ENCODE results near the gene PCDHB14. TPM values are rescaled to one million over a fixed set of nuclear protein-coding genes. Genes with fewer than 3 reads are reported as not detected.

The PCDHB14 gene
- total and polyA plus RNA-seq, 12 donors = 1.7 to 7.7 (median 3.6) TPM

- intact Hi-C loops (cut with DNase I) = loop anchor here in 1 of 2 donors (5.0 kb wide), 1 partner anchor 52 kb away; no protein-coding TSS in a partner anchor
- TF ChIP-seq POLR2A (IDR thresholded peaks at IDR 0.05) (no peak), CTCF (IDR thresholded peaks at IDR 0.05) (no peak)
- 62 to 68% (median 67%) methylated on average over 5 of the region's 5 CpGs for WGBS, 4 donors
- H3K4me1 ChIP-seq (replicated peaks in 1 of 2) = no peaks in the 10 kb centered on the region
- no peaks in the 10 kb centered on the region for H3K27me3 ChIP-seq
- peaks cover 19 to 100% (median 65%) of the 10 kb centered on the region in 3 donors for H3K9me3 ChIP-seq (replicated peaks in 1 of 3)
- H3K4me3 ChIP-seq = no peak overlapping the region
- no peak for DNase-seq
- H3K27ac ChIP-seq = no peak overlapping the region
- no peaks in the 10 kb centered on the region for H3K36me3 ChIP-seq (replicated peaks in 1 of 2)
Measured at GRCh38 chr5:141260458-141261237, 37.5 kb downstream of the PCDHB14 start.

GRCh38 chr5:141261238-141261546 lies 38.0 kb downstream of the PCDHB14 start:
- H3K4me1 ChIP-seq (replicated peaks in 1 of 2) = no peaks in the 10 kb centered on the region
- WGBS, 4 donors = 65 to 90% (median 80%) methylated on average over 1 of the region's 1 CpG
- TF ChIP-seq CTCF (IDR thresholded peaks at IDR 0.05) (no peak), POLR2A (IDR thresholded peaks at IDR 0.05) (no peak)
- intact Hi-C loops (cut with DNase I) = loop anchor here in 1 of 2 donors (5.0 kb wide), 1 partner anchor 51 kb away; no protein-coding TSS in a partner anchor
- no peaks in the 10 kb centered on the region for H3K27me3 ChIP-seq
- no peak overlapping the region for H3K27ac ChIP-seq
- peaks cover 19 to 100% (median 66%) of the 10 kb centered on the region in 3 donors for H3K9me3 ChIP-seq (replicated peaks in 1 of 3)
- DNase-seq = no peak
- no peaks in the 10 kb centered on the region for H3K36me3 ChIP-seq (replicated peaks in 1 of 2)
- H3K4me3 ChIP-seq = peak overlapping the region in 1 of 4 donors; percentile 2

- Histone ChIP-seq H3K27ac (no peak overlapping the region), H3K4me3 (no peak overlapping the region), H3K9me3 (replicated peaks in 1 of 3) (peaks cover 0 to 58% (median 5%) of the 10 kb centered on the region in 3 donors), H3K27me3 (no peaks in the 10 kb centered on the region), H3K4me1 (replicated peaks in 1 of 2) (no peaks in the 10 kb centered on the region), H3K36me3 (replicated peaks in 1 of 2) (no peaks in the 10 kb centered on the region)
- intact Hi-C loops (cut with DNase I) = no loop called here
- no peak for TF ChIP-seq POLR2A (IDR thresholded peaks at IDR 0.05)
- TF ChIP-seq CTCF (IDR thresholded peaks at IDR 0.05) = no peak
- 82 to 98% (median 95%) methylated on average over 4 of the region's 4 CpGs for WGBS, 4 donors
- DNase-seq = no peak
Measured at GRCh38 chr5:141269195-141269594, 46.1 kb downstream of the PCDHB14 start.

GRCh38 chr5:141272906-141273305 lies 49.8 kb downstream of the PCDHB14 start:
- H3K4me3 ChIP-seq = no peak overlapping the region
- H3K9me3 ChIP-seq (replicated peaks in 1 of 3) = peaks cover 0 to 53% (median 0%) of the 10 kb centered on the region in 3 donors
- no peaks in the 10 kb centered on the region for H3K27me3 ChIP-seq
- intact Hi-C loops (cut with DNase I) = no loop called here
- H3K4me1 ChIP-seq (replicated peaks in 1 of 2) = no peaks in the 10 kb centered on the region
- H3K36me3 ChIP-seq (replicated peaks in 1 of 2) = no peaks in the 10 kb centered on the region
- H3K27ac ChIP-seq = no peak overlapping the region
- WGBS, 4 donors = 56 to 77% (median 67%) methylated on average over 3 of the region's 3 CpGs
- TF ChIP-seq POLR2A (IDR thresholded peaks at IDR 0.05) = no peak
- DNase-seq = no peak

Other genes starting within 250 kb of the PCDHB14 start
Only the 30 nearest of the 36 such genes appear.
- gene PCDHB1, start 172.0 kb upstream of the PCDHB14 start, total RNA-seq = under 1 TPM in 4 of 9 donors, not detected in 5; under 0.01 to 0.07 (median 0.02) TPM
- under 1 TPM in 1 of 3 donors, not detected in 2; 0.11 TPM for gene PCDHB1, start 172.0 kb upstream of the PCDHB14 start, polyA plus RNA-seq
- 1 to 10 TPM in 7 of 9 donors, under 1 TPM in 2; 0.65 to 2.8 (median 1.5) TPM for gene PCDHB2, start 128.7 kb upstream of the PCDHB14 start, total RNA-seq
- gene PCDHB2, start 128.7 kb upstream of the PCDHB14 start, polyA plus RNA-seq = under 1 TPM; 0.24 to 0.79 (median 0.44) TPM
- 1 to 10 TPM in 6 of 9 donors, under 1 TPM in 3; 0.35 to 2.2 (median 1.2) TPM for gene PCDHB3, start 122.9 kb upstream of the PCDHB14 start, total RNA-seq
- 1 to 10 TPM in 1 of 3 donors, under 1 TPM in 2; 0.20 to 1.4 (median 0.32) TPM for gene PCDHB3, start 122.9 kb upstream of the PCDHB14 start, polyA plus RNA-seq
- 1 to 10 TPM in 8 of 9 donors, under 1 TPM in 1; 0.44 to 2.3 (median 1.7) TPM for gene PCDHB4, start 101.5 kb upstream of the PCDHB14 start, total RNA-seq
- gene PCDHB4, start 101.5 kb upstream of the PCDHB14 start, polyA plus RNA-seq = 1 to 10 TPM in 1 of 3 donors, under 1 TPM in 2; 0.56 to 1.8 (median 0.88) TPM
- 10 to 100 TPM in 1 of 9 donors, 1 to 10 TPM in 8; 1.1 to 10.7 (median 4.7) TPM for gene PCDHB5, start 88.1 kb upstream of the PCDHB14 start, total RNA-seq
- 1 to 10 TPM; 1.0 to 4.5 (median 1.6) TPM for gene PCDHB5, start 88.1 kb upstream of the PCDHB14 start, polyA plus RNA-seq
- 1 to 10 TPM in 2 of 9 donors, under 1 TPM in 7; 0.23 to 1.1 (median 0.83) TPM for gene PCDHB6, start 73.3 kb upstream of the PCDHB14 start, total RNA-seq
- gene PCDHB6, start 73.3 kb upstream of the PCDHB14 start, polyA plus RNA-seq = under 1 TPM; 0.30 to 0.73 (median 0.48) TPM
- gene PCDHB7, start 50.7 kb upstream of the PCDHB14 start, total RNA-seq = 1 to 10 TPM in 6 of 9 donors, under 1 TPM in 3; 0.44 to 2.9 (median 1.6) TPM
- gene PCDHB7, start 50.7 kb upstream of the PCDHB14 start, polyA plus RNA-seq = under 1 TPM; 0.32 to 0.92 (median 0.37) TPM
- gene PCDHB8, start 45.6 kb upstream of the PCDHB14 start, total RNA-seq = 1 to 10 TPM in 4 of 9 donors, under 1 TPM in 5; 0.28 to 3.7 (median 0.99) TPM
- gene PCDHB8, start 45.6 kb upstream of the PCDHB14 start, polyA plus RNA-seq = 1 to 10 TPM in 1 of 3 donors, under 1 TPM in 2; 0.03 to 1.3 (median 0.48) TPM
- 1 to 10 TPM in 7 of 9 donors, under 1 TPM in 2; 0.39 to 3.3 (median 1.5) TPM for gene PCDHB16, start 41.0 kb upstream of the PCDHB14 start, total RNA-seq
- 1 to 10 TPM in 1 of 3 donors, under 1 TPM in 2; 0.67 to 1.4 (median 0.72) TPM for gene PCDHB16, start 41.0 kb upstream of the PCDHB14 start, polyA plus RNA-seq
- 1 to 10 TPM in 3 of 9 donors, under 1 TPM in 6; 0.28 to 2.2 (median 0.52) TPM for gene PCDHB9, start 36.2 kb upstream of the PCDHB14 start, total RNA-seq
- 1 to 10 TPM in 1 of 3 donors, under 1 TPM in 2; 0.27 to 1.3 (median 0.80) TPM for gene PCDHB9, start 36.2 kb upstream of the PCDHB14 start, polyA plus RNA-seq
- gene PCDHB10, start 31.0 kb upstream of the PCDHB14 start, total RNA-seq = 1 to 10 TPM in 3 of 9 donors, under 1 TPM in 6; 0.18 to 2.3 (median 0.61) TPM
- 1 to 10 TPM in 1 of 3 donors, under 1 TPM in 2; 0.81 to 3.0 (median 0.88) TPM for gene PCDHB10, start 31.0 kb upstream of the PCDHB14 start, polyA plus RNA-seq
- 1 to 10 TPM in 7 of 9 donors, under 1 TPM in 2; 0.12 to 7.1 (median 2.5) TPM for gene PCDHB11, start 23.7 kb upstream of the PCDHB14 start, total RNA-seq
- gene PCDHB11, start 23.7 kb upstream of the PCDHB14 start, polyA plus RNA-seq = under 1 TPM; 0.48 to 0.81 (median 0.67) TPM
- gene PCDHB12, start 14.6 kb upstream of the PCDHB14 start, total RNA-seq = 1 to 10 TPM in 7 of 9 donors, under 1 TPM in 2; 0.50 to 3.4 (median 1.5) TPM
- under 1 TPM; 0.40 to 0.97 (median 0.47) TPM for gene PCDHB12, start 14.6 kb upstream of the PCDHB14 start, polyA plus RNA-seq
- 1 to 10 TPM in 8 of 9 donors, under 1 TPM in 1; 0.72 to 7.2 (median 5.9) TPM for gene PCDHB13, start 9.4 kb upstream of the PCDHB14 start, total RNA-seq
- 1 to 10 TPM; 1.3 to 5.4 (median 1.3) TPM for gene PCDHB13, start 9.4 kb upstream of the PCDHB14 start, polyA plus RNA-seq
- 1 to 10 TPM in 7 of 9 donors, under 1 TPM in 2; 0.95 to 3.2 (median 1.4) TPM for gene PCDHB15, start 22.1 kb downstream of the PCDHB14 start, total RNA-seq
- 1 to 10 TPM; 1.2 to 2.2 (median 1.4) TPM for gene PCDHB15, start 22.1 kb downstream of the PCDHB14 start, polyA plus RNA-seq
- gene SLC25A2, start 80.7 kb downstream of the PCDHB14 start, total RNA-seq = 1 to 10 TPM in 1 of 9 donors, under 1 TPM in 4, not detected in 4; 0.43 to 1.5 (median 0.53) TPM
- gene SLC25A2, start 80.7 kb downstream of the PCDHB14 start, polyA plus RNA-seq = under 1 TPM in 2 of 3 donors, not detected in 1; 0.07 to 0.72 TPM
- gene TAF7, start 97.4 kb downstream of the PCDHB14 start, total RNA-seq = 100 to 1,000 TPM in 1 of 9 donors, 10 to 100 TPM in 8; 38.0 to 111 (median 70.9) TPM
- 100 to 1,000 TPM in 1 of 3 donors, 10 to 100 TPM in 2; 23.9 to 132 (median 29.7) TPM for gene TAF7, start 97.4 kb downstream of the PCDHB14 start, polyA plus RNA-seq
- under 1 TPM; 0.09 to 0.96 (median 0.28) TPM for gene PCDHGA1, start 107.2 kb downstream of the PCDHB14 start, total RNA-seq
- under 1 TPM; 0.13 to 0.60 (median 0.32) TPM for gene PCDHGA1, start 107.2 kb downstream of the PCDHB14 start, polyA plus RNA-seq
- 1 to 10 TPM in 8 of 9 donors, under 1 TPM in 1; 0.91 to 6.1 (median 2.6) TPM for gene PCDHGA2, start 115.4 kb downstream of the PCDHB14 start, total RNA-seq
- gene PCDHGA2, start 115.4 kb downstream of the PCDHB14 start, polyA plus RNA-seq = 1 to 10 TPM in 1 of 3 donors, under 1 TPM in 2; 0.27 to 2.1 (median 0.56) TPM
- 1 to 10 TPM; 1.0 to 6.2 (median 3.0) TPM for gene PCDHGA3, start 120.5 kb downstream of the PCDHB14 start, total RNA-seq
- 1 to 10 TPM in 1 of 3 donors, under 1 TPM in 2; 0.27 to 1.5 (median 0.80) TPM for gene PCDHGA3, start 120.5 kb downstream of the PCDHB14 start, polyA plus RNA-seq
- 10 to 100 TPM in 2 of 9 donors, 1 to 10 TPM in 7; 1.6 to 16.1 (median 3.1) TPM for gene PCDHGB1, start 126.8 kb downstream of the PCDHB14 start, total RNA-seq
- gene PCDHGB1, start 126.8 kb downstream of the PCDHB14 start, polyA plus RNA-seq = 1 to 10 TPM in 1 of 3 donors, under 1 TPM in 2; 0.20 to 2.2 (median 0.88) TPM
- gene PCDHGA4, start 131.7 kb downstream of the PCDHB14 start, total RNA-seq = 1 to 10 TPM in 8 of 9 donors, under 1 TPM in 1; 0.97 to 9.5 (median 4.3) TPM
- 1 to 10 TPM in 1 of 3 donors, under 1 TPM in 2; 0.20 to 2.4 (median 0.64) TPM for gene PCDHGA4, start 131.7 kb downstream of the PCDHB14 start, polyA plus RNA-seq
- 1 to 10 TPM; 1.6 to 6.3 (median 3.4) TPM for gene PCDHGB2, start 136.7 kb downstream of the PCDHB14 start, total RNA-seq
- 1 to 10 TPM in 1 of 3 donors, under 1 TPM in 2; 0.10 to 1.8 (median 0.88) TPM for gene PCDHGB2, start 136.7 kb downstream of the PCDHB14 start, polyA plus RNA-seq
- gene PCDHGA5, start 140.8 kb downstream of the PCDHB14 start, total RNA-seq = 1 to 10 TPM in 8 of 9 donors, under 1 TPM in 1; 0.42 to 5.9 (median 2.0) TPM
- under 1 TPM; 0.24 to 0.80 (median 0.79) TPM for gene PCDHGA5, start 140.8 kb downstream of the PCDHB14 start, polyA plus RNA-seq
- gene PCDHGB3, start 146.9 kb downstream of the PCDHB14 start, total RNA-seq = 1 to 10 TPM; 1.4 to 7.1 (median 3.1) TPM
- gene PCDHGB3, start 146.9 kb downstream of the PCDHB14 start, polyA plus RNA-seq = 1 to 10 TPM in 1 of 3 donors, under 1 TPM in 2; 0.03 to 1.0 (median 0.70) TPM
- 1 to 10 TPM; 1.8 to 6.6 (median 2.9) TPM for gene PCDHGA6, start 150.5 kb downstream of the PCDHB14 start, total RNA-seq
- 1 to 10 TPM in 2 of 3 donors, under 1 TPM in 1; 0.57 to 2.1 (median 1.4) TPM for gene PCDHGA6, start 150.5 kb downstream of the PCDHB14 start, polyA plus RNA-seq
- 1 to 10 TPM in 8 of 9 donors, under 1 TPM in 1; 0.91 to 5.0 (median 1.9) TPM for gene PCDHGA7, start 159.4 kb downstream of the PCDHB14 start, total RNA-seq
- gene PCDHGA7, start 159.4 kb downstream of the PCDHB14 start, polyA plus RNA-seq = 1 to 10 TPM in 1 of 3 donors, under 1 TPM in 2; 0.37 to 1.4 (median 0.59) TPM
- 1 to 10 TPM; 3.3 to 9.1 (median 4.8) TPM for gene PCDHGB4, start 164.4 kb downstream of the PCDHB14 start, total RNA-seq
- 1 to 10 TPM in 1 of 3 donors, under 1 TPM in 2; 0.27 to 2.2 (median 0.72) TPM for gene PCDHGB4, start 164.4 kb downstream of the PCDHB14 start, polyA plus RNA-seq
- gene PCDHGA8, start 169.3 kb downstream of the PCDHB14 start, total RNA-seq = 1 to 10 TPM in 4 of 9 donors, under 1 TPM in 5; 0.06 to 4.0 (median 0.94) TPM
- under 1 TPM; 0.15 to 0.48 (median 0.17) TPM for gene PCDHGA8, start 169.3 kb downstream of the PCDHB14 start, polyA plus RNA-seq
- 10 to 100 TPM in 5 of 9 donors, 1 to 10 TPM in 4; 5.2 to 15.3 (median 11.7) TPM for gene PCDHGB5, start 174.6 kb downstream of the PCDHB14 start, total RNA-seq
- gene PCDHGB5, start 174.6 kb downstream of the PCDHB14 start, polyA plus RNA-seq = 1 to 10 TPM in 2 of 3 donors, under 1 TPM in 1; 0.40 to 4.5 (median 1.2) TPM

All from adrenal gland (tissue), 12 donors.